ENCODE measurements around the gene OLFML2B. TPM values are rescaled to one million over a fixed set of nuclear protein-coding genes. Genes with fewer than 3 reads are reported as not detected.

OLFML2B gene
- total RNA-seq, 1 donor from 2014 or later: 3.4 TPM

DNA sequence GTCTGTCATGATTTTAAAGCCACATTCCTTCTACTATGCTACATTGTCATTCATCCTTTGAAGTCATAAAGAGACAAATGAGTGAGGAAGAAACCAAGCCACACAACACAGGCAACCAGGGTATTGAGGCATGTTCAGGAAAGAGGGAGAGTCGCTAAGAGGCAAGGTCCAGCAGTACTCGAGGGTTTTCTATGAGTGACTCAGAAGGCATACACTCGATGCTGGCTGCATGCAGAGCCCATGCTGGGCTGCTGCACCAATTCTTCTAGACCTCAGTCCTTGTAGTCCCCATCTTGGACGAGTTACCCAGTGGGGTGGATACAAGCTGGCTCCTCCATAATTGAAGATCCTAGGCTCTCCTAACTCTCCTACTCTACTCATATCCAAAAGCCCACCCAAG, 57.6 kb downstream of the OLFML2B start:
- H3K27me3 ChIP-seq (ENCODE audit: low read depth): no peaks in the 10 kb centered on the region

DNA sequence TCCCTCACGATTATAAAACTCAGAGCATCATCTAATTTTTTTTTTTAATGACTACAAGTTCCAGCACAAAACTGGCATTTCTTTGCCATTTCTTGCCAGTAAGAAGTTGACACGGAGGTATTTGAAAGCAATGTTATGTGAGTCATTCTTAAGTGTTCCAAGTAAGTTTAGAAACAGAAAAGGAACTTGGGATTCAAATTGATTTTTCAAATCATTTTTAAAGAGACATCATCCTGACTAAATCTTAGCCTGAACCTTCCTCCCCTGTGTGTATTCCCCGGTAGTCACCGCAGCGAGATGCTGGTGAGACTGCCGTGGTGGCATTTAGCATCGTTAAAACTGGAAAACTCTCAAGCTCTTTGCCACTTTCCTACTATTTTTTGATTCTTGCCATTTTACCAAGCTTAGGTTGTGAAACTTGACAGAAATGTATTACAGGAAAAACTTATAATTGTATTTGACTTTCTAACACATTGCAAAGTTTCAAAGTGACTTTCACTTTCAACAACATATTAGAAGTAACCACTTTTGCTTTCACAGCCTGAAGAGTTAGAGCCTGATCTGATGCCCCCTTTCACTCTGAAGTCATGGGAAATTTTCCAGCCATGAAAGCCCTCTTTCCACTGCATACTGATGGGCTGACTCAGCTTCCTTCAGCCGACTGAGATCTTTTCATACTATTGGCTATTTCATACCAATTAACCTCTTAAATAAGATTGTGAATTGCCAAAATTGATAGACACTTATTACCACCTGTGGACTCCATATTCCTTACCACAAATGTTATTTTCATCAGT, 61.4 kb downstream of the OLFML2B start:
- Histone ChIP-seq H3K27me3 (ENCODE audit: low read depth) (no peaks in the 10 kb centered on the region), H3K27ac (replicated peaks) (peak overlapping the region; percentile 71), H3K36me3 (peaks cover 24% of the 10 kb centered on the region), H3K4me3 (peak overlapping the region; percentile 43), H3K9me3 (replicated peaks) (no peaks in the 10 kb centered on the region), H3K4me1 (peaks cover 6% of the 10 kb centered on the region)
- TF ChIP-seq, protein P1, sequence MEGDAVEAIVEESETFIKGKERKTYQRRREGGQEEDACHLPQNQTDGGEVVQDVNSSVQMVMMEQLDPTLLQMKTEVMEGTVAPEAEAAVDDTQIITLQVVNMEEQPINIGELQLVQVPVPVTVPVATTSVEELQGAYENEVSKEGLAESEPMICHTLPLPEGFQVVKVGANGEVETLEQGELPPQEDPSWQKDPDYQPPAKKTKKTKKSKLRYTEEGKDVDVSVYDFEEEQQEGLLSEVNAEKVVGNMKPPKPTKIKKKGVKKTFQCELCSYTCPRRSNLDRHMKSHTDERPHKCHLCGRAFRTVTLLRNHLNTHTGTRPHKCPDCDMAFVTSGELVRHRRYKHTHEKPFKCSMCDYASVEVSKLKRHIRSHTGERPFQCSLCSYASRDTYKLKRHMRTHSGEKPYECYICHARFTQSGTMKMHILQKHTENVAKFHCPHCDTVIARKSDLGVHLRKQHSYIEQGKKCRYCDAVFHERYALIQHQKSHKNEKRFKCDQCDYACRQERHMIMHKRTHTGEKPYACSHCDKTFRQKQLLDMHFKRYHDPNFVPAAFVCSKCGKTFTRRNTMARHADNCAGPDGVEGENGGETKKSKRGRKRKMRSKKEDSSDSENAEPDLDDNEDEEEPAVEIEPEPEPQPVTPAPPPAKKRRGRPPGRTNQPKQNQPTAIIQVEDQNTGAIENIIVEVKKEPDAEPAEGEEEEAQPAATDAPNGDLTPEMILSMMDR (IDR thresholded peaks at IDR 0.05; ENCODE audit: borderline replicate concordance): no peak
- intact Hi-C loops (cut with micrococcal nuclease): no loop called here
- DNase-seq: no peak

More for the DNA sequence above, 57.6 kb downstream of the OLFML2B start:
- Histone ChIP-seq H3K36me3 (peaks cover 5% of the 10 kb centered on the region), H3K9me3 (replicated peaks) (no peaks in the 10 kb centered on the region), H3K4me3 (no peak overlapping the region), H3K4me1 (peaks cover 6% of the 10 kb centered on the region), H3K27ac (replicated peaks) (no peak overlapping the region)
- intact Hi-C loops (cut with micrococcal nuclease): no loop called here
- DNase-seq: no peak
- TF ChIP-seq, protein P1 (IDR thresholded peaks at IDR 0.05; ENCODE audit: borderline replicate concordance): no peak

DNA sequence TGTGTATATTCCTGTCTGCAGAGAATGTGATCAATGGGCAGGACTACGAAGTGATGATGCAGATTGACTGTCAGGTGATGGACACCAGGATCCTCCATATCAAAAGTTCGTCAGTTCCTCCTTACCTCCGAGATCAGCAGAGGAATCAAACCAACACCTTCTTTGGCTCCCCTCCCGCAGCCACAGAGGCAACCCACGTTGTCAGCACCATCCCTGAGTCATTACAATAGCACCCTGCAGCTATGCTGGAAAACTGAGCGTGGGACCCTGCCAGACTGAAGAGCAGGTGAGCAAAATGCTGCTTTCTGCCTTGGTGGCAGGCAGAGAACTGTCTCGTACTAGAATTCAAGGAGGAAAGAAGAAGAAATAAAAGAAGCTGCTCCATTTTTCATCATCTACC, 65.2 kb downstream of the OLFML2B start:
- intact Hi-C loops (cut with micrococcal nuclease): no loop called here
- Histone ChIP-seq H3K36me3 (peaks cover 19% of the 10 kb centered on the region), H3K4me1 (peaks cover 9% of the 10 kb centered on the region), H3K27ac (replicated peaks) (no peak overlapping the region), H3K27me3 (ENCODE audit: low read depth) (no peaks in the 10 kb centered on the region), H3K4me3 (no peak overlapping the region), H3K9me3 (replicated peaks) (no peaks in the 10 kb centered on the region)
- no peak for DNase-seq
- TF ChIP-seq, protein P1 (IDR thresholded peaks at IDR 0.05; ENCODE audit: borderline replicate concordance): no peak

DNA sequence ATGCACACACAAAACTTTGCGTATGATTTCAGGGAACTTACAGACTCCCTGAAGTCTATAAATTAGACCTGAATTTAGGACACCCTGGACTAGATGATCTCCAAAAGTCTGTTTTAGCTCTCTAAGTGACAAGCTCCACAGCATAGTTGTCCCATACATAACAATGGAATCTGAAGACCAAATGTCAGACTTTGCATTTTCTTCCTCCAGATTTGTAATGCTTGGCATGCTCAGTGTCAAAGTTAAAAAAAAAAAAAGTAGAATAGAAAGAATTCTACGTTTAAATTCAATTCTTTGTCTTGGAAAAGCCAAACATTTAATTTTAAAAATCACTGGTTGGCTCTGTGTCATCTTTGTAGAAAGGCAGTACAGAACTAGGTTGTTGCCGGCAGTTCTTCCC, 66.7 kb downstream of the OLFML2B start:
- H3K4me3 ChIP-seq: no peak overlapping the region
- H3K27me3 ChIP-seq (ENCODE audit: low read depth): no peaks in the 10 kb centered on the region
- TF ChIP-seq, protein P1 (IDR thresholded peaks at IDR 0.05; ENCODE audit: borderline replicate concordance): no peak
- no peak for DNase-seq
- peaks cover 19% of the 10 kb centered on the region for H3K36me3 ChIP-seq
- no peaks in the 10 kb centered on the region for H3K9me3 ChIP-seq (replicated peaks)
- H3K4me1 ChIP-seq: peaks cover 9% of the 10 kb centered on the region
- intact Hi-C loops (cut with micrococcal nuclease): no loop called here
- H3K27ac ChIP-seq (replicated peaks): no peak overlapping the region

DNA sequence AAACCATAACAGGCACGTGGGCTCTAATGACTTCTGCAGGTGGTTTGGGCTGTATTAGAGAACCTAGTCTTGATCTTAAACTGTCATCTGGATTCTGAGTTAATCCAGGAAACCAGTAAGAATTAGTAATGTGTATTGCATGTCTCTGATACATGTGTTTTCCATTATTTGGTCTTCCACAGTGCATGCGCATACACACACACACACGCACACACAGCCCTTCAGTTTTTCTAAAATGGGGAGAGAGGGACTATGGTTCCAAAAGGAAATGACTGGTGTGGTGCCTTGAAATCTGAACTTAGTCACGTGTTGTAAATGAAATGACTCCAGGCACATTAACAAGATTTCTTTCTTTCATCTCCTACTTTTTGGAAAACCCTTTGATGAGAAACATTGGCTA, 67.6 kb downstream of the OLFML2B start:
- Histone ChIP-seq H3K36me3 (peaks cover 19% of the 10 kb centered on the region), H3K27me3 (ENCODE audit: low read depth) (no peaks in the 10 kb centered on the region), H3K4me3 (no peak overlapping the region), H3K27ac (replicated peaks) (no peak overlapping the region), H3K9me3 (replicated peaks) (no peaks in the 10 kb centered on the region), H3K4me1 (peaks cover 3% of the 10 kb centered on the region)
- intact Hi-C loops (cut with micrococcal nuclease): no loop called here
- TF ChIP-seq, protein P1 (IDR thresholded peaks at IDR 0.05; ENCODE audit: borderline replicate concordance): no peak
- no peak for DNase-seq
